T47D (cell line): ENCODE measurements around the gene PPFIA1.

Experiments used
- DNase-seq, 2 experiments: peaks; one replicate each; pipeline versions ENCODE4 v3.0.0 to v3.0.0-alpha.2; 2011 to 2012; ENCODE audit warnings: low read depth in 1 of 2, low spot score in 1 of 2
- JUND ChIP-seq: IDR thresholded peaks from 2 replicates; pipeline ENCODE4 v1.6.1; 2012; ENCODE audit warnings: low read depth
- in situ Hi-C: cut with HindIII; loops from 2 replicates; pipeline ENCODE4 v1.10.0; 2016; ENCODE audit warnings: low sequenced_read_pairs, low pct_unique_long_range_greater_than_20kb

PPFIA1 gene

GRCh38 chr11:70262951-70263350, 7.5 kb upstream of the PPFIA1 start:
- in situ Hi-C loops = no loop called here
- no peak for DNase-seq
- TF ChIP-seq JUND = no peak

GRCh38 chr11:70263363-70263762, 7.1 kb upstream of the PPFIA1 start:
- no peak for DNase-seq
- in situ Hi-C loops = no loop called here
- no peak for TF ChIP-seq JUND

- no peak for DNase-seq
- TF ChIP-seq JUND = no peak
- in situ Hi-C loops = no loop called here
These were observed 5.1 kb upstream of the PPFIA1 start for GRCh38 chr11:70265341-70265740.

- TF ChIP-seq JUND = no peak
- in situ Hi-C loops = no loop called here
- DNase-seq = no peak
These were observed 3.0 kb upstream of the PPFIA1 start for GRCh38 chr11:70267405-70267950.

- in situ Hi-C loops = no loop called here
- DNase-seq = no peak
- no peak for TF ChIP-seq JUND
These were observed 2.0 kb upstream of the PPFIA1 start for GRCh38 chr11:70268526-70268925.

GRCh38 chr11:70270877-70271648, 573 bp downstream of the PPFIA1 start:
- in situ Hi-C loops = no loop called here
- no peak for TF ChIP-seq JUND
- DNase-seq = peak; percentile 52 to 60

GRCh38 chr11:70271649-70271953, 1.1 kb downstream of the PPFIA1 start:
- in situ Hi-C loops = no loop called here
- DNase-seq = no peak

GRCh38 chr11:70272009-70272408, 1.5 kb downstream of the PPFIA1 start:
- DNase-seq = no peak
- in situ Hi-C loops = no loop called here

More at GRCh38 chr11:70271649-70271953, 1.1 kb downstream of the PPFIA1 start:
- TF ChIP-seq JUND = no peak

GRCh38 chr11:70278994-70279393, 8.5 kb downstream of the PPFIA1 start:
- no peak for TF ChIP-seq JUND
- in situ Hi-C loops = no loop called here
- no peak for DNase-seq

More at GRCh38 chr11:70272009-70272408, 1.5 kb downstream of the PPFIA1 start:
- no peak for TF ChIP-seq JUND

GRCh38 chr11:70281156-70281609, 10.7 kb downstream of the PPFIA1 start:
- no peak for DNase-seq
- in situ Hi-C loops = no loop called here
- no peak for TF ChIP-seq JUND

GRCh38 chr11:70282012-70282411, 11.5 kb downstream of the PPFIA1 start:
- in situ Hi-C loops = no loop called here
- DNase-seq = no peak
- no peak for TF ChIP-seq JUND

- no peak for TF ChIP-seq JUND
- in situ Hi-C loops = no loop called here
- DNase-seq = no peak
These were observed 18.2 kb downstream of the PPFIA1 start for GRCh38 chr11:70288721-70289120.

- in situ Hi-C loops = no loop called here
- no peak for DNase-seq
- no peak for TF ChIP-seq JUND
These were observed 19.1 kb downstream of the PPFIA1 start for GRCh38 chr11:70289582-70289981.
